OCI-LY1 (cell line): ENCODE data around the gene TEC.

ENCODE experiments used
- H2AFZ ChIP-seq: fragments of 200-600 bp; sonication (generic), shearing (Covaris generic); 2 replicates; pipeline ENCODE4 v1.6.0; 2014; ENCODE audit warnings: antibody characterized with exemption, mild to moderate bottlenecking, low read length
- H3F3A ChIP-seq: fragments of 200-600 bp; sonication (generic), shearing (Covaris generic); 2 replicates; pipeline ENCODE4 v1.6.0; 2014; ENCODE audit warnings: mild to moderate bottlenecking, antibody characterized with exemption, low read length, moderate library complexity; ENCODE audit not compliant: insufficient read depth
- H3K27ac ChIP-seq: fragments of 200-600 bp; sonication (generic); 2 replicates; pipeline ENCODE4 v1.5.1; 2014; ENCODE audit warnings: low read length, mixed run types, mild to moderate bottlenecking, low read depth; ENCODE audit not compliant: poor library complexity, severe bottlenecking
- H3K27me3 ChIP-seq: fragments of 200-600 bp; sonication (generic); 2 replicates; pipeline ENCODE4 v1.6.0; 2014; ENCODE audit warnings: antibody characterized with exemption, mild to moderate bottlenecking, low read length, moderate library complexity; ENCODE audit not compliant: insufficient read depth
- H3K36me3 ChIP-seq: fragments of 200-600 bp; sonication (generic); 2 replicates; pipeline ENCODE4 v1.6.1; 2014; ENCODE audit warnings: mild to moderate bottlenecking, antibody characterized with exemption, low read length, moderate library complexity, mixed read lengths; ENCODE audit not compliant: insufficient read depth
- H3K4me1 ChIP-seq: fragments of 200-600 bp; sonication (generic); 2 replicates; pipeline ENCODE4 v1.5.1; 2014; ENCODE audit warnings: mild to moderate bottlenecking, low read length, moderate library complexity; ENCODE audit not compliant: insufficient read depth, severe bottlenecking
- H3K4me2 ChIP-seq: fragments of 200-600 bp; sonication (generic), shearing (Covaris generic); 2 replicates; pipeline ENCODE4 v1.6.1; 2014; ENCODE audit warnings: low read length
- H3K4me3 ChIP-seq: fragments of 200-600 bp; sonication (generic); 2 replicates; pipeline ENCODE4 v1.5.1; 2014; ENCODE audit warnings: low read length, low read depth, mild to moderate bottlenecking, mixed read lengths; ENCODE audit not compliant: poor library complexity, severe bottlenecking
- H3K79me2 ChIP-seq: fragments of 200-600 bp; shearing (Covaris generic); 2 replicates; pipeline ENCODE4 v1.6.1; 2016; ENCODE audit warnings: mixed run types, low read length, mixed read lengths; ENCODE audit not compliant: insufficient read depth
- H3K9ac ChIP-seq: fragments of 200-600 bp; sonication (generic), shearing (Covaris generic); 2 replicates; pipeline ENCODE4 v1.6.1; 2014; ENCODE audit warnings: mild to moderate bottlenecking, low read length, mixed read lengths
- H3K9me2 ChIP-seq: fragments of 200-600 bp; sonication (generic), shearing (Covaris generic); 2 replicates; pipeline ENCODE4 v1.6.1; 2014; ENCODE audit warnings: low read depth, mild to moderate bottlenecking, low read length, mixed read lengths
- H3K9me3 ChIP-seq: fragments of 200-600 bp; shearing (Covaris generic); 2 replicates; pipeline ENCODE4 v1.6.1; 2014; ENCODE audit warnings: low read length, mixed read lengths
- H4K20me1 ChIP-seq: fragments of 200-600 bp; sonication (generic), shearing (Covaris generic); 2 replicates; pipeline ENCODE4 v1.6.0; 2016; ENCODE audit warnings: mild to moderate bottlenecking, low read length; ENCODE audit not compliant: insufficient read depth
- CTCF ChIP-seq: fragments of 200-600 bp; sonication (generic), shearing (Covaris generic); IDR thresholded peaks from 2 replicates; pipeline ENCODE4 v1.5.1; 2017; ENCODE audit warnings: mild to moderate bottlenecking, antibody characterized with exemption, low read length, moderate library complexity, mixed read lengths
- EZH2 ChIP-seq: fragments of 200-600 bp; sonication (generic), shearing (Covaris generic); IDR thresholded peaks from 2 replicates; pipeline ENCODE4 v1.8.0; 2017; ENCODE audit warnings: borderline replicate concordance, mixed run types, mild to moderate bottlenecking, antibody characterized with exemption, low read length, moderate library complexity, mixed read lengths

The TEC gene

GRCh38 chr4:48212165-48212564 lies 57.5 kb downstream of the TEC start:
- no peaks in the 10 kb centered on the region for H3K27me3 ChIP-seq
- TF ChIP-seq CTCF: no peak
- no peak for TF ChIP-seq EZH2
- H3K4me1 ChIP-seq: peaks cover 65% of the 10 kb centered on the region
- no peak overlapping the region for H2AFZ ChIP-seq
- H3K4me2 ChIP-seq: peak overlapping the region; percentile 32; the same call in 1 of the 2 replicates
- H3K9me2 ChIP-seq: no peaks in the 10 kb centered on the region
- no peaks in the 10 kb centered on the region for H3K36me3 ChIP-seq
- no peaks in the 10 kb centered on the region for H4K20me1 ChIP-seq
- H3F3A ChIP-seq: no peaks in the 10 kb centered on the region
- peak overlapping the region; percentile 8; the same call in 1 of the 2 replicates for H3K9ac ChIP-seq
- H3K9me3 ChIP-seq: no peaks in the 10 kb centered on the region
- peak overlapping the region; percentile 14 for H3K4me3 ChIP-seq
- H3K79me2 ChIP-seq: 0 out of 2 replicates have a peak, but pooled peaks cover 5% of the 10 kb centered on the region
- peak overlapping the region; percentile 88 for H3K27ac ChIP-seq

DNA sequence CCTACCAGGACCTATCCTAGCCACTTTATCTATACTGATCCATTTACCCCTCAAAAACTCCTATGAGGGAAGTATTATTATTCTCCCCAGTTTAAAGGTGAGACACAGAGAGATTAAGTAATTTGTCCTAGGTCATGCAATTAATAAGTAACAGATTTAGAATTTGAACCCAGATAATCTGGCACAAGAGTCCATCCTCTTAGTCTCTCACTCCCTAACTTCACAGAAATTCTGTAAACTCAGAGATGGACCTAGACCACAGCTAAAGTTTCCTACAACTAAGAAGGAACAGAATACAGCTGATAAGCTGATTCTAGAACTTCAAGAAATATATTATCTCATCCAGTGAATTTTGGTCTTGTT lies 58.7 kb downstream of the TEC start:
- H2AFZ ChIP-seq: no peak overlapping the region
- H3K9me3 ChIP-seq: no peaks in the 10 kb centered on the region
- 0 out of 2 replicates have a peak, but pooled peaks cover 5% of the 10 kb centered on the region for H3K79me2 ChIP-seq
- H3K4me2 ChIP-seq: peak overlapping the region; percentile 17; the same call in 1 of the 2 replicates
- H3K36me3 ChIP-seq: no peaks in the 10 kb centered on the region
- TF ChIP-seq CTCF (no peak), EZH2 (no peak)
- H3F3A ChIP-seq: no peaks in the 10 kb centered on the region
- peak overlapping the region; percentile 88 for H3K27ac ChIP-seq
- H3K9me2 ChIP-seq: no peaks in the 10 kb centered on the region
- no peaks in the 10 kb centered on the region for H3K27me3 ChIP-seq
- H3K4me3 ChIP-seq: no peak overlapping the region
- peaks cover 78% of the 10 kb centered on the region for H3K4me1 ChIP-seq
- H3K9ac ChIP-seq: no peak overlapping the region; the same call in 1 of the 2 replicates
- no peaks in the 10 kb centered on the region for H4K20me1 ChIP-seq

- Histone ChIP-seq H3K36me3 (no peaks in the 10 kb centered on the region), H3K27me3 (no peaks in the 10 kb centered on the region), H3K4me2 (no peak overlapping the region), H4K20me1 (no peaks in the 10 kb centered on the region), H3K79me2 (0 out of 2 replicates have a peak, but pooled peaks cover 5% of the 10 kb centered on the region), H3F3A (no peaks in the 10 kb centered on the region), H2AFZ (no peak overlapping the region), H3K4me1 (peaks cover 86% of the 10 kb centered on the region), H3K9ac (no peak overlapping the region; the same call in 1 of the 2 replicates), H3K27ac (peak overlapping the region; percentile 88), H3K4me3 (no peak overlapping the region), H3K9me3 (no peaks in the 10 kb centered on the region), H3K9me2 (no peaks in the 10 kb centered on the region)
- TF ChIP-seq EZH2: no peak
- TF ChIP-seq CTCF: no peak
Measured at GRCh38 chr4:48205626-48206025, 64.0 kb downstream of the TEC start.
